Raji (cell line): ENCODE data around the gene TBX3.

ENCODE experiments used
- POLR2A ChIP-seq: IDR thresholded peaks from 2 replicates; pipeline ENCODE4 v1.6.1; 2011; ENCODE audit warnings: low read depth, low read length, control low read depth; ENCODE audit not compliant: insufficient read depth

TBX3 gene

DNA sequence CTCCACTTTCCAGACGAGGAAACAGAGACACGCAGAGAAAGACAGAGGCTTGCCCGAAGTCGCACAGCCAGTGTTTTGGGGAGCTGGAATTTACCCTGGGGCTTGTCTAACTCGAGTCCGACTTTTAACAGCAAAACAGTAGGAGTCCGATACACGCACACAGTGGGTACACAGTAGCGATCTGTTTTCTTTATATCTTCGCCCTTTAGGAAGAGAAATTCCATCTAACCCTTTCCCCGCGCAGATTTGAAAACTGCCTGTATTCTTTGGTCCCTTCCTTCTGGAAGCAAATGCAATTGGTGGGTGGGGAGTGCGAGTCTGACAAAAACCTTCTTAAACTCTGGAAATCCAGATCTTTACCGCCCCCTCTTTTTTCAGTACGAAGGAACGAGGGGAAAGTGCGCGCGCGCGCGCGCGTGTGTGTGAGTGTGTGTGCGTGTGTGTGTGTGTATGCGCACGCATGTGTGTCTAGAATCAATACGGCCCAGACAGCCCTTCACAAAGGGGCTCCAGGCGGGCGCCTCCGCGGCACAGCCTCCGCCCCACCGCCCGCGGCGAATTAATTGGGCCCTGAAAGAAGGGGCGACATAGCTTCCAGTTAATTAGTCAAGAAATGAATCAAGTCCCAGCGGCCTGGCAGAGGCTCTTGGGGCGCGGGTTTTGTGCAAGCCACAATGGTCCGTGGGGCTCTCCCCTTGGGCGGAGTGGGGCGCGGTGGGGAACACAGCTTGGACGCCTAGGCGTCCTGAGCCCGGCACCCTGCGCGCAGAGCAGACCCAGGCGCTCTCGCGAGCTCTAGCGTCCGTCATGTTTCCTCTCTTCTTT is 14.0 kb upstream of the TBX3 start:
- no peak for TF ChIP-seq POLR2A

DNA sequence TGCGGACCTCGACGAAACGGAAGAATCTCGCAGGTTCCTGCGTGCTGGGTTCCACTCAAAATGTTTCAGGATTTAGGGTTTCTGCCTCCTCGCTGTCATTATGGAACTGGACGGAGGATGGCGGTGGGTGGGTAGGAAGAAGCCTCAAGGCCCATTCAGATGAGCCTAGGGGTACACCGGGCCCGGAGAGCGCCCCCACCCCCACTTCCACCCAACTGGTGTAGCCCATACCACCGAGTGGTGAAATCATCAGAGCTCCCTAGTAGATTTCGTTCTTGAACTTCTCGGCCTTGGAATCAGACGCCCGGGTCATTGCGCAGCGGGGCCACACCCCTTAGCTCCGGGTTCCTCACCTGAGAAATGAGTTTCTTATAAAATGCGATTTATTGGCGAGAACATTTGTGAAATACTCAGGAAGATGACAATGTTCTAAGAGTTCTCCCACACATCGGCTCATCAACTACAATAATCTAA is 13.3 kb upstream of the TBX3 start:
- TF ChIP-seq POLR2A = no peak

DNA sequence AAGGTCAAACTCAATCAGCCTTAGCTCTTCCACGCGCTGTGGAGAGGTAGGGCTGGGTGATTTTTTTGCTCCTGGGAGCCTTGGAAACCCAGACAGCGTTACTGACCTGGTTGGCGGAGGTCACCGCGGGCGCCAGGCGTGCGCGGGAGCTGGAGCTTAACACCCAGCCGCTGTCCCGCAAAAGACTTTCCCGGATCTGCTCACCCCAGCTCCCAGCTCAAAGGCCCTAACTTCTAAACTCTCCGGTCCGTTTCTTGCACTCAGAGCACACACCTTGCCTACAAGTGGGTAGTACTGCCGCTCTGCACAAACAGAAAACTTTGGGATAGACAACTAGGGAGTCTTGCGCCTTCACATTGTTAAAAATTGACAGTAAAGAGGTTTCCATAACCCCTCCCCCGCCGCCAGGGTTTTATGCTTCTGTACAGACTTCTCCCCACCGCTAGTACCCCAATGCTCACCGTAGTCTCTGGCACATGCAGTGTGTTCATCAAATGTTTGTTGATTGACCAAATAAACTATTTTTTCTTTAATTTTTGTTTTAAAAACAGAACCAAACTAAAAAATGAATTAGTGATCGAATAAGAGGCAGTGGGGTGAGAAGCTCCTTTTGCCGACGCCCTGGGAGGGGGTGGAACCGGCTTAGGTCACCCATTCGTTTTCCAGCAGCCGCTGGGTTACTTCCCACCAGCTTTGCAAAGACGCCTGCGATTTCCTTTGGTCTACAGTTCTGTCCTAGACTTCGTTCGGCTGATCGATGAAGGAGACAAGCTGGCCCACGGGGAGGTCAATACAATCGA is 12.7 kb upstream of the TBX3 start:
- TF ChIP-seq POLR2A = no peak

- no peak for TF ChIP-seq POLR2A
Observed at GRCh38 chr12:114695305-114695592, 11.3 kb upstream of the TBX3 start.

GRCh38 chr12:114694436-114695304 is 10.7 kb upstream of the TBX3 start:
- no peak for TF ChIP-seq POLR2A

GRCh38 chr12:114693532-114693931 is 9.6 kb upstream of the TBX3 start:
- TF ChIP-seq POLR2A = no peak

- no peak for TF ChIP-seq POLR2A
Observed at GRCh38 chr12:114693059-114693531, 9.1 kb upstream of the TBX3 start.

GRCh38 chr12:114692186-114693058 is 8.4 kb upstream of the TBX3 start:
- no peak for TF ChIP-seq POLR2A

DNA sequence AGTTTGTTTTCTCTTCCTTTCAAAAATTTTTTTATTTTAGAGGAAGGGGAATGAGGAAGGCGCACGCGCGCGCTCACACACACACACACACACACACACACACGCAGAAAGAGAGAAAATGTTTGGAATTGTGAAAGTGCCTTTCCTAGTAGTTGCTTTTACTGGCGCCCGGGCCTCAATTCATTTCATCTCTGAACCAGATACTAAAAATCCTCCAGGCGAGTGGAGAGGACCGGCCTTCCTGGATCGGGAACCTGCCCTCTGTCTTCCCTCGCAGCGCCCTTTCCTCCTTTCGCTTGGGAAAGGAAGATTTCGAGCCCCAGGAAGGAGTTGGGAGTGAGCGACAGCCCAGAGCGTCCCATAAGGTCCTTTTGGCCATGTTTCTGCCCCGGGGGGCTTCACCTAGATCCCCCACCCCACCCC is 7.8 kb upstream of the TBX3 start:
- TF ChIP-seq POLR2A = no peak

DNA sequence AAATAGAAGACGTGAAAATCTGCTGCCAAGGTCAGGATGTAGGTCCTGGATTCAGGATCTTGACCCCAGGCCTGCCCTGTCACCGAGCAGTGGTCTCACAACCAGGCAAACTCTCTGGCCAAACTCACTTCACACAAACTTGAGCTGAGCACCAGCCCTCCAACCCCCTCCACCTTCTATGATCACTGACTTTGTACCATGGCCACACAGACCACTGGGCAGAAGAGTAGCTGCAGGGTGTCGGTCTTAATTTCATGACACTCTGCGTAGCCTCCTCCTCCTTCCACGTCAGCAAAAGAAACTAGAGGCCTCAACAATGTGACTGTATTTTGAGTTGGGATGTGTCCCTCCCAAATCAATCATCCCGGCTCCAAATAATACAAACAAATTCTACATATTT is 7.2 kb upstream of the TBX3 start:
- TF ChIP-seq POLR2A = no peak

GRCh38 chr12:114690267-114691135 is 6.5 kb upstream of the TBX3 start:
- TF ChIP-seq POLR2A = no peak

DNA sequence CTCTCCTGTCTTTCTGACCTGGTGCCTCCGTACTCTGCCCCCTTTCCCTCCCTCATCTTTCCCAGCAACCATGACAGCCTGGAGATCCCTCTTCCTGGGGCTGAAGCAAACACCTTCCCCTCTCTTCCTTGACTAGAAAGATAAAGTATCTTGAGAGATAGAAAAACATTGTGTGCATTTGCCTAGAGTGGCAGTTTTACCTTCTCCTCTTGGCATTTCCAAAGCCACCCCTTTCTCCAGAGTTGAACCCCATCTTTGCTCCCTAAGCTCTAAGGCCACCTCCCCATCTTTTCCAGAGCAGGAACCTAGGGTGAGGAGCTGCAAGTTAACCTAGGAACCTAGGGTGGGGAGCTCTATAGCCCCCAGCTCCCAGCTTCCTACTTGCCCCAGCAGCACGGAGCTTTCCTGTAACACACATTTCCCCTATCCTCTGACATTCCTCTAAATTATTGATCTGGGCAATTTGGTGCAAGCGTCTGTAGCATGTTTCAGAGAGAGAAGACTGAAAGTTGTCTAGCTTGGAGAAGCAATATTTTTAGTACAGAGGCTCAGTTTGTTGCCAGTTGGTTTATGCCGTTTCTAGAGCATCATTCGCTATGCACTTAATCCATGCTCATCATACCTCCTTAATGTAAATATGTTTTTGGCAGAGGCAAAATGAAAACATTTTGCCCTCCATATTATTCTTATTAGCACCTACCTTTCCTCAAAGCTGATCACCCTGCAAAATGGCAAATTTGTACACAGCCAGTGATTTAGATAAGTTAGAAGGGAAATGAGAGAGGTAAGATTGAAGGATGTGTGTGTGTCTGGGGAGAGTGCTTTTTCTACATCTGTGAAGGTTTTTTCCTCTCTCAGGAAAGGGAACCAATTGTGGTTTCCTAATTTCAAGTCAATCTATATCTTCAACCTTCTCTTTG is 5.4 kb upstream of the TBX3 start:
- TF ChIP-seq POLR2A = no peak

DNA sequence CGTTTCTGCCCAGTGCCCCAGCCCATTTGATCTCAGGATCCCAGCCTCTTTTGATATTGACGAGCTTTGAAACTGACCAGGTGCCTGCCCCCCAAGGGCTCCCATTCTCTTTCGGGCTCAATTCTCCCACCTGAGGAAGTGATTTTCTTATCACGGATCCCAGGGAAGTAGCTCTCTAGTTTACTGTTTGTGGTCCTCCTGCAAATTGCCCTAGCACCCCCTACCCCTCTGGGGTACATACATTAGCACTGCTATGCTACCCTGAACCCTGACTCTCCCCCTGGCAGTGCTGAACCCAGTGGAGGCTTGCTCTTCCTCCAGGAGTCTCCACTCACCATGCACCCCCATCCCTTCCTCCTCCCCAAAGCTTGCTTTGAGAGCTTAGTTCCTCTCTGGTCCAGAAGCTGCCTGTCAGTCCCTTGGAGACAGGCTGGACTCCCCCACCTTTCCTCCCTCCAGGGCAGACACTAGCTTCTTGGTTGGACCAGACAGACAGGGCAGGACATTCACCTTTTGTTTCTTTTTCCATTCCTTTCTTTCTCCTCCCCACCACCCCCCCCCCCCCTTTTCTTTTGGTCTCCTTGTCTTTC is 4.4 kb upstream of the TBX3 start:
- no peak for TF ChIP-seq POLR2A
